ENCODE results near the gene FBXO38. TPM values are rescaled to one million over a fixed set of nuclear protein-coding genes. Genes with fewer than 3 reads are reported as not detected.
A peak's percentile ranks its signal among the peaks of the same experiment; 100 is the strongest.

The FBXO38 gene
- total and polyA plus RNA-seq, 9 of the 15 experiments (the other 6 are each of a cell fraction or from before 2014, with no cell fraction given) = 7.4 to 39.4 (median 29.3) TPM

DNA sequence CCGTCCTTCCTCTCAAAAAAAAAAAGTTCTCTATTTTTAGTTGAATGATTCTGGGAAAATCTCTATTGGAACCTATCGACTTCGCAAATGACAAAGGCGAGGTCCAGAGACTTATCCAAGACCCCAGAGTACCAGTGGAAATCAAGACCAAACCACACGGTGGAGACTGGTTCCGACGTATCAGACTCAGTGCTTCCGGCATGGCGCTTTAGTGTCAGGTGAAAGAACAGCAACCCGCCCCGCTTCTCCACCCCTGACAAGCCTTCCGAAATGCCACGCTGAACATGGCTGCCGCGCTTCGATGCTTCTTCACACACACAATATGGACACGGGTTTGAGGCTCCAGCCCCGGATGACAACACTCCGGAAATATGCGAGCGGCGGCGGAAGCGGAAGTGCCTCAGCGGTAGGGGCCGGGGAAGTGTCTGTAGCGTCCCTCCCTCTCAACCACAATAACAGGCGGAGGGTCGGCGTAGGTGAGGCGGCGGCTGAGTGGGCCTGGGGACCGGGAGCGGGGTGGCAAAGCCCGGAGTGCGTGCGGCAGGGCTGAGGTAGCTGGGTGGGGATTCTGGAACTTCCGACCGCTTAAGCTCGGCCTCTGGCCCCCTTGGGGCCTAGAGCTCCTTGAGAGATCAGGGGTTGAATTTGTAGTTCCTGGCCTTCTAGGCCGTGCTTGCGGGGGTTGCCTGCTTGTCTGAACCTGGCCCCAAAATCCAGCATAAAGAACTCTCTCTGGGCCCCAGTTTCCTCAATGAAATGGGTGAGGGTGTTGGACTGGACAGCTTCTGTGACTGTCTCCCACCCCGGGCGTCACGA, at the start of gene FBXO38 (continued):
- TF ChIP-seq CHD7 (IDR thresholded peaks at IDR 0.05; ENCODE audit: low read depth, low read length) = no peak
- no peak for TF ChIP-seq CHD1 (IDR thresholded peaks at IDR 0.05; ENCODE audit: low read length)
- no peak for TF ChIP-seq DNMT1 (IDR thresholded peaks at IDR 0.05)
- TF ChIP-seq AFF4 (CRISPR knock-in tag; IDR thresholded peaks at IDR 0.05) = peak; percentile 29; the same call in 1 of the 2 replicates
- TF ChIP-seq POLR2AphosphoS2 (IDR thresholded peaks at IDR 0.05; ENCODE audit: low read length) = no peak
- TF ChIP-seq, protein P1, sequence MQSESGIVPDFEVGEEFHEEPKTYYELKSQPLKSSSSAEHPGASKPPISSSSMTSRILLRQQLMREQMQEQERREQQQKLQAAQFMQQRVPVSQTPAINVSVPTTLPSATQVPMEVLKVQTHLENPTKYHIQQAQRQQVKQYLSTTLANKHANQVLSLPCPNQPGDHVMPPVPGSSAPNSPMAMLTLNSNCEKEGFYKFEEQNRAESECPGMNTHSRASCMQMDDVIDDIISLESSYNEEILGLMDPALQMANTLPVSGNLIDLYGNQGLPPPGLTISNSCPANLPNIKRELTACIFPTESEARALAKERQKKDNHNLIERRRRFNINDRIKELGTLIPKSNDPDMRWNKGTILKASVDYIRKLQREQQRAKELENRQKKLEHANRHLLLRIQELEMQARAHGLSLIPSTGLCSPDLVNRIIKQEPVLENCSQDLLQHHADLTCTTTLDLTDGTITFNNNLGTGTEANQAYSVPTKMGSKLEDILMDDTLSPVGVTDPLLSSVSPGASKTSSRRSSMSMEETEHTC (IDR thresholded peaks at IDR 0.05) = 0 out of 2 replicates have a peak, but pooled peaks have one; percentile 30
- peak; percentile 95 for TF ChIP-seq ATF7 (IDR thresholded peaks at IDR 0.05)
- peak; percentile 33; the same call in 1 of the 2 replicates for TF ChIP-seq TARDBP (IDR thresholded peaks at IDR 0.05)

Measured in K562 (cell line).